ENCODE results near the gene ITGA1.
"Not testable (repeated sequence)": the region's sequence is repeated elsewhere in the genome, so short reads cannot be mapped to it uniquely, and the experiment has no call there.

The ITGA1 gene

GRCh38 chr5:52865991-52866390 lies 78.3 kb downstream of the ITGA1 start:
- DNase-seq (ENCODE audit: low spot score): not testable (repeated sequence)

- DNase-seq (ENCODE audit: low spot score): no peak
Measured at GRCh38 chr5:52867809-52868208, 80.1 kb downstream of the ITGA1 start.

- no peak for DNase-seq (ENCODE audit: low spot score)
Measured at GRCh38 chr5:52868417-52868816, 80.7 kb downstream of the ITGA1 start.

- DNase-seq (ENCODE audit: low spot score): no peak
Measured at GRCh38 chr5:52869391-52869790, 81.7 kb downstream of the ITGA1 start.

- no peak for DNase-seq (ENCODE audit: low spot score)
Measured at GRCh38 chr5:52870448-52870847, 82.7 kb downstream of the ITGA1 start.

DNA sequence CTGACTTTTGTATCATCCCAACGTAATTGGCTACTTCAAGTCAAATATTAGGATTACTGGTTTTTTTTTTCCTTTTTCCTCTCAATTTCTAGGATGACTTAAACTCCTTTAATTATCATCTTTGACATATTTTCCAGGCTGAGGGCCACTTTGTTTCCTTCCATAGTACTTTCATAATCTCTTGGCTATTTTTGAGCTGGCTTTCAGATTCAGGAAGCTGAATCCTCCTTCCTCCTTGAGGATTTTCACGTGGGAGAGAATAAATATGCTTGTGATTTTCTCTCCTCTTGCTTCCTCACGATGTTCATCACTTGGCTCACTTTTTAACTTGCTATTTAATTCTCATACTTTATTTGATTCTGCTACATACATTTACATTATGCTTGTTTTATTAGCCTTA lies 88.1 kb downstream of the ITGA1 start:
- DNase-seq (ENCODE audit: low spot score): no peak

GRCh38 chr5:52876456-52876855 lies 88.7 kb downstream of the ITGA1 start:
- DNase-seq (ENCODE audit: low spot score): no peak

- no peak for DNase-seq (ENCODE audit: low spot score)
Measured at GRCh38 chr5:52878656-52879055, 90.9 kb downstream of the ITGA1 start.

GRCh38 chr5:52880541-52880940 lies 92.8 kb downstream of the ITGA1 start:
- no peak for DNase-seq (ENCODE audit: low spot score)

- no peak for DNase-seq (ENCODE audit: low spot score)
Measured at GRCh38 chr5:52881468-52881867, 93.8 kb downstream of the ITGA1 start.

DNA sequence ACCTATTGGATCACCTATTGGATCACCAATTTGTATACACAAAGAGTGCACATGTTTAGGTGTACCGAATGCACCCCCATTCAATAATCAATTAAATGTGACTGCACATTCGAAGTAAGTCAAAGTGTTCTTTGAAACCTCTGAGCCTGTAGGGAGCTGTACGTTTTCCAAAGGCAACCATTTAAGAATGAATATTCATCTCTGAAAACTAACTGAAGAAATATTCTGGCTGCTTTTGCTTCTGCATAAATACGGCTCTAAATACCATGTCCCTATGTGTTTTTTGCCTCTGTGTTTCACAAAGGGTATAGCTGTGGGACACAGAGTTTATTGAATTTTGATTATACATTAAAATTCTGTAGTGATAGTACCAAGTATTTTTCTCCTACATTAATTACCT lies 95.4 kb downstream of the ITGA1 start:
- no peak for DNase-seq (ENCODE audit: low spot score)

DNA sequence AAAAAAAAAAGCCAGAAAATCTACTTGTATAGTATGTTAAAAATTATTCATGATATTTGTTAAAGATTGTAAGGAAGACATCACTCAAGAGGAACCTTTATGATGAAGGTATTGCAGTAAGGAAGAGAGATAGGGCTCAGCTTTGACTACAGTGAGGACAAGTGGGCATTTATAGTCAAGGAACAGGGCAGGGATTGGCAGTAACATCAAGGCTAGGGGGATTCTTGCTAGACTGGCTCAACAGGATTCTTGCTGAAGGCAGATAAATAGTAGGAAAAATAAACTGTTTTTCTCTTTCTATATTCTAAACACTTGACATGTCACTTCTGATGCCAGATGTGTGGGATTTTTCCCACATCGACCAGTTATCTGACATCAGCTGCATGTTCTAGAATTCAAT lies 96.7 kb downstream of the ITGA1 start:
- DNase-seq (ENCODE audit: low spot score): no peak

DNA sequence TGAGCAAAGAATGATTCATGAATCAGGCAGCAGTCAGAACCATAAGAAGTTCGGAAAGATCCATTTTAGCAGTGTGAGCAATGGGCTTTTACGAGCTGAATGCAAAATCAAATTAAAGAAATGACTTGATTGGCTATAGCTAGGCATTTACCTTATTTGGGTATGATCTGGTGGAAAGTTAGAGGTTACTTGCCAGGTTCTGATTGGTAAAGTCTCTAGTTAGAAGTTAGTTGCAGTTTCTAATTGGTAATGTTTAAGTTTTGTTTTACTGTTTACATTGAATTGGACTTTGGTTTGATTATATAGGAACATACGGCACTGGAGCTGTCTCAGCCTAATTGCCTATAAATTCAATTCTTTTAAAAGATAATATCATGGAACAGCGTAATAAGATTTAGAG lies 97.9 kb downstream of the ITGA1 start:
- DNase-seq (ENCODE audit: low spot score): no peak

- DNase-seq (ENCODE audit: low spot score): no peak
Measured at GRCh38 chr5:52886206-52886605, 98.5 kb downstream of the ITGA1 start.

DNA sequence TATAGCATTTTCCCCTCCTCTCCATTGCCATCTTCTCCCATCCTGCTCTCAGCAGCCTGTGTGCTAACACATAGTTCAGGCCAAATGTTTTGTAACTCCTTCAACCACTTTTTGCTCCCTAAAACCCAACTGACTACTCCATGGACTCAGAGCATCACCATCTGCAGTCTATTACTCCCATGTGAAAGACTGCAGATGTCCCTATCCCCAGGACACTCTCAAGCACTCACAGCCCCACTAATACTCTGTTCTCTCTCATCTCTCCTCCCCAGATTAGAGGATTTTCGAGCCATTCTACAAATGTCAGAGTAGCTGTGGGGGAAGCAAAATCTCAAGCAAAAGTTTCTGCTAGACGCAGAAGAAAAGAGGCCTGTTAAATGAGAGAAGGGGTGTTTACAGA lies 99.3 kb downstream of the ITGA1 start:
- DNase-seq (ENCODE audit: low spot score): no peak

- DNase-seq (ENCODE audit: low spot score): no peak
Measured at GRCh38 chr5:52888363-52888762, 100.6 kb downstream of the ITGA1 start.

DNA sequence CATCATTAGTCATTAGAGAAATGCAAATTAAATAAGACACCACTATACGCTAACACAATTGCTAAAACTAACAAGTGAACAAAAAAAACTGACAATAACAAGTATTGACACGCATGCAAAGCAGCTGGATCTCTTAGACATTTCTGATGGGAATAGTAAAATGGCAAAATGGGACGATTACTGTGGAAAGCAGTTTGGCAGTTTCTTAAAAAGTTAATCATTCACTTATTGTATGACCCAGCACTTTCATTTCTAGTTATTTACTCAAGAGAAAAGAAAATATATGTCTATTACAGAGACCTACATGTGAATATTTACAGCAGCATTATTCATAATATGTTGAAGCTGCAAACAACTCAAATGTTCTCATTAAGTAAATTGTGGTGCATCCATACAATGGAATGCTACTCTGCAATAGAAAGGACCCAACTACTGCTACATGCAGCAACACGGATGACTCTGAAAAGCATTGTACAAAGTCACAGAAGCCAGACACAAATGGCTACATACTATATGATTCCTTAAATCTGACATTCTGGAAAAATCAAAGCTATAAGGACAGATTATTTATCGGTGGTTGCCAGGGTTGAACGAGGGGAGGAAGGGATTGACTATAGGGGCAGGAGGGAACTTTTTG lies 104.6 kb downstream of the ITGA1 start:
- no peak for DNase-seq (ENCODE audit: low spot score)

DNA sequence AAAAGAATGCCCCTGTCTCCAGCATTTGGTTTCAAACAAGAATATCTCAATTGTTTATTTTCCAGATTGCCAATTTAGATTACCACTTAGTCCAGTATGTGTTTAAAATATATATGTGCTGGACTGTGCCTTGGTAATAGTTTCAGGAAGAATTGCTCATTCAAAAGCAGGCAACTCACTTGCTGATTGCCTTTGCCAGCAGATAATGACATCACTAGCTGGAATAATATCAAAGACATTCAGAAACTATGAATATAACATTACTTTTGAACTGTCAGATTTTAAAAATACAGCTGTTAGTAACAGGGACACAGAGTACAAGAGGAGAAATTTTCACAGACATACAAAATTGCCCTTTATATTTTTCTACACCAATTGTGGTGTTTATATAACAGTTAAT lies 105.4 kb downstream of the ITGA1 start:
- DNase-seq (ENCODE audit: low spot score): no peak

- no peak for DNase-seq (ENCODE audit: low spot score)
Measured at GRCh38 chr5:52893863-52894262, 106.1 kb downstream of the ITGA1 start.

GRCh38 chr5:52894451-52894850 lies 106.7 kb downstream of the ITGA1 start:
- DNase-seq (ENCODE audit: low spot score): no peak

GRCh38 chr5:52895075-52895474 lies 107.4 kb downstream of the ITGA1 start:
- no peak for DNase-seq (ENCODE audit: low spot score)

- DNase-seq (ENCODE audit: low spot score): no peak
Measured at GRCh38 chr5:52895572-52896413, 108.1 kb downstream of the ITGA1 start.

- DNase-seq (ENCODE audit: low spot score): no peak
Measured at GRCh38 chr5:52896534-52897237, 109.0 kb downstream of the ITGA1 start.

All from CD4-positive, alpha-beta T cell treated with Interleukin-2 at 100 ng/mL for 4 hours (primary cell).